Progenitor cell of endocrine pancreas (in vitro differentiated cells): ENCODE measurements around the gene THRB. TPM values are rescaled to one million over a fixed set of nuclear protein-coding genes. Genes with fewer than 3 reads are reported as not detected.

Source experiments
- DNase-seq: peaks from one replicate; pipeline ENCODE4 v3.0.0; 2021; ENCODE audit warnings: low spot score; ENCODE audit not compliant: unreplicated experiment
- H3K27ac Mint-ChIP-seq: 2 replicates; pipeline ENCODE4 v1.8.0; 2021; ENCODE audit warnings: mild to moderate bottlenecking, moderate library complexity, mixed read lengths
- H3K27me3 Mint-ChIP-seq: 2 replicates; pipeline ENCODE4 v1.8.0; 2021; ENCODE audit warnings: mixed read lengths
- H3K36me3 Mint-ChIP-seq: 2 replicates; pipeline ENCODE4 v1.8.0; 2022; ENCODE audit warnings: mixed read lengths; ENCODE audit not compliant: insufficient read depth
- H3K4me1 Mint-ChIP-seq: 2 replicates; pipeline ENCODE4 v1.8.0; 2021; ENCODE audit warnings: low read depth, mixed read lengths
- H3K4me3 Mint-ChIP-seq: 2 replicates; pipeline ENCODE4 v1.8.0; 2021; ENCODE audit warnings: low read depth, mild to moderate bottlenecking, moderate library complexity, mixed read lengths
- H3K9me3 Mint-ChIP-seq: 2 replicates; pipeline ENCODE4 v1.8.0; 2021; ENCODE audit warnings: low read depth, mixed read lengths
- total RNA-seq: library from RNA; stranded (reverse); gene quantifications from 2 replicates; pipeline ENCODE4 v1.2.1, GENCODE V29; 2021
- TF ChIP-seq, protein P1 (sequence below): fragments of 200-600 bp; sonication (generic); IDR thresholded peaks from one replicate; pipeline ENCODE4 v1.5.0; 2021; ENCODE audit warnings: antibody characterized with exemption, mild to moderate bottlenecking; ENCODE audit not compliant: unreplicated experiment

Gene THRB
- total RNA-seq, 1 donor from 2014 or later, result 19.7 TPM

DNA sequence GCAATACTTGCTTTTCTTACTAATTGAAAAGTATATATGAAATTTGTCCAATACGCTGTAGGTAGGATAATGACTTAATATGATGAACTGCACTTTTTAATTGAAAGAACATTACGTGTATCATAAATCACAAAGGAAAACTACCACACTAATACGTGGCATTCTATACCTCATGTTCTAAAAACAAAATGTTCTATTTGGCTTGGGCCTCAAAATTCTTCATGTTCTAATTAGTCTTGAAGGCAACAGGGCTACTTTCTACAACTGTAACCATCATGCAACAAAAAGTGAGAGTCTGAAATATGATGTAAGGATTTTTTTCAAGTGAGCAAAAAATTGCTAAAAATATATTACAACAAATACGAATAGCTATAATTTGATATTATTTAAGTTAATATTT lies 19.8 kb downstream of the THRB start:
- Mint-ChIP-seq H3K4me1 (peaks cover 5% of the 10 kb centered on the region), H3K9me3 (no peaks in the 10 kb centered on the region), H3K4me3 (no peak overlapping the region), H3K27me3 (peaks cover under 1% of the 10 kb centered on the region), H3K27ac (no peak overlapping the region), H3K36me3 (peaks cover 11% of the 10 kb centered on the region)
- TF ChIP-seq, protein P1, sequence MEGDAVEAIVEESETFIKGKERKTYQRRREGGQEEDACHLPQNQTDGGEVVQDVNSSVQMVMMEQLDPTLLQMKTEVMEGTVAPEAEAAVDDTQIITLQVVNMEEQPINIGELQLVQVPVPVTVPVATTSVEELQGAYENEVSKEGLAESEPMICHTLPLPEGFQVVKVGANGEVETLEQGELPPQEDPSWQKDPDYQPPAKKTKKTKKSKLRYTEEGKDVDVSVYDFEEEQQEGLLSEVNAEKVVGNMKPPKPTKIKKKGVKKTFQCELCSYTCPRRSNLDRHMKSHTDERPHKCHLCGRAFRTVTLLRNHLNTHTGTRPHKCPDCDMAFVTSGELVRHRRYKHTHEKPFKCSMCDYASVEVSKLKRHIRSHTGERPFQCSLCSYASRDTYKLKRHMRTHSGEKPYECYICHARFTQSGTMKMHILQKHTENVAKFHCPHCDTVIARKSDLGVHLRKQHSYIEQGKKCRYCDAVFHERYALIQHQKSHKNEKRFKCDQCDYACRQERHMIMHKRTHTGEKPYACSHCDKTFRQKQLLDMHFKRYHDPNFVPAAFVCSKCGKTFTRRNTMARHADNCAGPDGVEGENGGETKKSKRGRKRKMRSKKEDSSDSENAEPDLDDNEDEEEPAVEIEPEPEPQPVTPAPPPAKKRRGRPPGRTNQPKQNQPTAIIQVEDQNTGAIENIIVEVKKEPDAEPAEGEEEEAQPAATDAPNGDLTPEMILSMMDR, result no peak
- DNase-seq, result no peak

DNA sequence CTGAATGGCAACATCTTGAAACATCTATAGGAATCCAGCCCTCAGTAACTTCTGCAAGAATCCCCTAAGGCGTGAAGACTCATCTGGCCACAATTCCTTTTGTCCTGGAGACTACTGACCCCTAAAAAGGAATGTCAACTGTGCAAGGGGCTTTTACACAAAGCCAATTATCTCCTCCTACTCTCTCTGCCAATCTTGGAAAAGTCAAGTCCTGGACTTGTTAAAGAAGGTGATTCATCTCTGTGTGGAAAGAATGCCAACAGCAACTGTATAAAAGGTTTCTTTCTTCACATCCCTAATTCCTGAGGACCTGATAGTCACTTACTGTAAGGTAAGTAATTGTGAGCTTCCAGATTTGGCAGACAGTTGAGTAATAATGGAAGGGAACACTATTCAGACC lies 22.3 kb downstream of the THRB start:
- DNase-seq, result no peak
- no peak overlapping the region for H3K27ac Mint-ChIP-seq
- peaks cover 13% of the 10 kb centered on the region for H3K36me3 Mint-ChIP-seq
- H3K9me3 Mint-ChIP-seq, result peaks cover 6% of the 10 kb centered on the region
- H3K27me3 Mint-ChIP-seq, result no peaks in the 10 kb centered on the region
- no peak overlapping the region for H3K4me3 Mint-ChIP-seq
- TF ChIP-seq, protein P1, result no peak
- H3K4me1 Mint-ChIP-seq, result peaks cover 2% of the 10 kb centered on the region

DNA sequence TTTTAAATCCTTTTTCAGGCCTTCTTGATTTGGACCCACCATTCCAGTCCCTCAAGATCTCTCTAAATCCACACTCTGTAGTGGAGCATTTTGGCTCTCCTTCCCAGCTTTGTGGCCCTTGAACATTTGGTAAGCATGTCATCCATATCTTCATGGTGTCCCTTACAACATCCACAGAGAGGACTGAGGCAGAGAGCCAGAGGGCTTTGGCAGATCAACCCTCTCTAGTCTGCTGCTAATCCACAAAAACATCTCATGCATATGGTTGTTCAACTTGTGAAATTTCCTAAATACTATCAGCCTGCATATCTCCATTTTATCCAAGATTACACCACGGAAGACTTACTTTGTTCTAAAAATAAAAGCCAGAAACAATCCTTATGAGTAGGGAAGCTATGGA lies 23.2 kb downstream of the THRB start:
- no peak for DNase-seq
- H3K27me3 Mint-ChIP-seq, result no peaks in the 10 kb centered on the region
- no peaks in the 10 kb centered on the region for H3K4me1 Mint-ChIP-seq

DNA sequence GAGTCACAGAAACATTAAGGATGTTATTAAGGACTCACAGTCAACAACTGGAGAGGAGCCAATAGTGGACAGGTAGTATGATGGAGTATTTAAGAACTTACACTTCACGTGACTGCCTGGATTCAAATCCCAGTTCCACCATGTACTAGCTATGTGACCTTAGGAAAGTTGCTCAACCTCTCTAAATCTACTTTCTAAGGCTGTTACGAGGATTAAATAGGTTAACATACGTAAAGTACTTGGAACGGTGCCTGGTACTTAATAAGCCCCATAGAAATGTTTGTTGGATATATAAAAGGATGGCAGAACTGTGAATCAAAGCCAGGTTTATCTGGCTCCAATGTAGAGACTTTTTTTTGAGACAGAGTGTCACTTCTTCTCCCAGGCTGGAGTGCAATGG lies 24.4 kb downstream of the THRB start:
- no peak overlapping the region for H3K27ac Mint-ChIP-seq
- H3K27me3 Mint-ChIP-seq, result no peaks in the 10 kb centered on the region
- TF ChIP-seq, protein P1, result no peak
- H3K4me1 Mint-ChIP-seq, result no peaks in the 10 kb centered on the region
- no peak overlapping the region for H3K4me3 Mint-ChIP-seq
- peaks cover 16% of the 10 kb centered on the region for H3K36me3 Mint-ChIP-seq
- peaks cover 11% of the 10 kb centered on the region for H3K9me3 Mint-ChIP-seq
- no peak for DNase-seq

More for the DNA sequence above, 23.2 kb downstream of the THRB start:
- Mint-ChIP-seq H3K36me3 (peaks cover 16% of the 10 kb centered on the region), H3K4me3 (no peak overlapping the region), H3K9me3 (peaks cover 11% of the 10 kb centered on the region), H3K27ac (no peak overlapping the region)
- TF ChIP-seq, protein P1, result no peak

DNA sequence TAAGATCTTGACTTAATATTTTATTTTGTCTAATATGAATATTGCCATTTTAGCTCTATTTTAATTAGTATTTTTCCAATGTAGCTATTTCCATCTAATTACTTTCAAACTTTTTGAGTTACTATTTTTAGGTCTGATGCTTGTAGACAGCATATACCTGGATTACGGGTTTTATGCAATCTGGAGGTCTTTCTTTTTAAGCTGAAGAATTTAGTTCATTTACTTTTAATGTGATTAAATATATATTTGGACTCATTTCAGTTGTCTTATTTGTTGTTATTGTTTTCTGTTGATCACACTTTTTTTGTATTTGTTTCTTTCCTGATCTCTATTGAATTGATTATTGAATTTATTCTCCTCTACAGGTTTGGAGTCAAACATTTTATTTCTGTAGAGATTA lies 30.3 kb downstream of the THRB start:
- Mint-ChIP-seq H3K36me3 (peaks cover 10% of the 10 kb centered on the region), H3K27ac (no peak overlapping the region), H3K4me3 (no peak overlapping the region), H3K27me3 (no peaks in the 10 kb centered on the region), H3K4me1 (peaks cover 2% of the 10 kb centered on the region), H3K9me3 (peaks cover 15% of the 10 kb centered on the region)
- DNase-seq, result no peak
- TF ChIP-seq, protein P1, result no peak
